SHP77 treated with DMSO at 0.1 percent for 48 hours (cell line): ENCODE measurements around the gene SERPINB3.
"Not testable (repeated sequence)": the region's sequence is repeated elsewhere in the genome, so short reads cannot be mapped to it uniquely, and the experiment has no call there.

Experiments
- DNase-seq: peaks from one replicate; lab custom pipeline; 2025; lab: John Stamatoyannopoulos, UW

SERPINB3 gene

DNA sequence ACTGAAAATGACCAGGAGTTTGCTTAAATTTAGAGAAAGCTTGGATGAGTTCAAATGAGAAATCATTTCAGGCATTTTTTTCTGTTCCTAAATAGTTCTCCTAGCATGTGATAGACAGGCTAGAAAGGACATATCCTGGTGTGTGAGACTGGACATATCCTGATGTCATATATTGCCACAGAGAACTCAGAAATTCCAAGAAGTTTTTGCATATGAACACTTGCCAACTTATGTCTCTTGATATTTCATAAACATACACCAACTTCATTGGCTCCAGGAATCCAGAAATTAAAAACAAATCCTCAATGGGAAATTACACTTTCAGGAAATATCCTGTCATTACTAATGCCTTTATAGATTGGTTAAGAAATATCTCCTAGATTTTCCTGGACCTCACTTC lies 14.8 kb downstream of the SERPINB3 start:
- no peak for DNase-seq

DNA sequence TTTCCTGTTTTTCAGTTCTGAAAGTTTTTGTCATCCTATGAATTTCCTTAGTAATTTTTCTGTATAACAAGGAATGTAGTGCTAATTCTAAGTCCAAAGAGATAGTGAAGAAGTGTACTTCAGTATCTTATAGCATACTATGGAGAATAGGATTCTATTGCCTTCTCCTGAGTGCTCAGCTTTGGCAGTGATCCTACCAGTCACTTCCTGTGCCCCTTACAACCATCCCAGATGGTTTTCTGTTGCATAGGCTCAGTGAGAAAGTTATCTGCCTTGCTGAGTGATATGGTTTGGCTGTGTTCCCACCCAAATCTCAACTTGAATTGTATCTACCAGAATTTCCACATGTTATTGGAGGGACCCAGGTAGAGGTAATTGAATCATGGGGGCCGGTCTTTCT lies 17.0 kb downstream of the SERPINB3 start:
- not testable (repeated sequence) for DNase-seq

DNA sequence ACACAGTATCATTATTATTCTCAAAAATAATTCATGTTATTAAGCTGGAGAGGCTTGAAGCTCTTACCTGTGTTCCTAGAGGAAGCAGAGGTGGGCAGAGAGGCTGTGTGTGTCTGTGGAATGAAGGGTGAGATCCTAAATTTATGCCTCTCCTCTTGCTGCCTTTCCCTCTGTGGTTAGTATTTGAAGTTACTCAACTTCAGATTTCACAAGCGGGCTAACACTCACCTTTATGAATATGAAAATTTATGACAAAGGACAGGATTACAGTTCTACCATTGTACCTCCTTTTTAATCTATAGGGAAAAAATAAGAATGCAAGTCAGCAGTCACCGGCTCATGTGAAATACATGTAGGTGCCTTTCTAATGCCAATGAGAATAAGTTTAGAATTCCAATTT lies 17.6 kb downstream of the SERPINB3 start, which contains the start of gene SERPINB4:
TSS of gene SERPINB4 (minus strand) at position 115 of the 400 bp plus-strand sequence. CDS start 679 bp downstream, outside the sequence.
- DNase-seq, result not testable (repeated sequence)

DNA sequence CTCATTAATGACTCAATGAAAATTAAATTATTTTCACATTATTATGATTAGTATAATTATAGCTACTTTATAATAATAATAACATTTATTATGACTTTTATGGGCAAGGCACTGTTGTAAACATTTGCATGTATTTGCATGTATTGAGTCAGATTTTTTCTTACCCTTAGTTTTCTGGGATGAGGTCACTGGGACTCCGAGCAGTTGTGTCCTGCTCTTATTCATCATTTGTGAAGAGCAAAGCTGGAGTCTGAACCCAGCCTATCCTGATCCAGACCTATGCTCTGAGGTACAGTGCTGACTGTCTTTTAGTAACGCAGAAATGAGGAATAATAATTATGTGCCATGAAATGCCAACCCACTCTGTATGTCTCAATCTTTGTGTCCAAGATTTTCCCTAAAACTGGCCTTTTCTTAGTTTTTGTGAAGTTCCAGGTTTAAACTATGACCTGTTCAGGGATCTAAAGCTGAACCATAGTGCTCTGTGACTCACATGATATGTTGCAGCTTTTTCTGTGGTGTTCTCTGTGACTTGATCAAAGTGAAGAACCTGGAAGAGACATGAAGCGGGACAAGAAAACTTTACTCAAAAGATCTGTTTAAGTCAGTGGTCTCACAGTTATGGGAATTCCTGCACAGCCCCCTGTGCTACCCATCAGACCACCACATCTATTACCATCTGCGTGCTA lies 18.9 kb downstream of the SERPINB3 start:
- DNase-seq, result not testable (repeated sequence)

DNA sequence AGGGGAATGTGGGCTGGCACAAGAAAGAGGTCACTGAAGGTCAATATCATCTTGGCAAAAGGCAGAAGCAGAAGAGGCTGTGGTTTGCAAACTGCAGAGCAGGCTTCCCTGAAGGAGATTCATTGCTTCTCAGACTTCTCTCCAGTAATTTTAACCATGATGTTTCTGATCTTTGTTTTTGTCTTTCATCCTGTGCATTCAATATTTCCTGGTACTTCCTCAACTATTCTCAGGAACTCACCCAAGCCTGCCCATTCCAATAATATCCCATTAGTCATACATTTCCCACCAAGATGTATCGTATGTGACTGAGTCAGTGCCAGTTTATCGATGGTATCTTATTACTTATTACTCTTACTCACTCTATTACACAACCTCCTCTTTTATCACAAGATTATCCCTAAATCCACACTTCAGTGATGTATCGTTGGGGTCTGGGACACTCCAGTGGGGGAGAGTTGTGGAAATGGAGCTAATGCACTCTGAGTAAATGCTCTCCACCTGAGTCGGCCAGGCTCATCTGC lies 20.5 kb downstream of the SERPINB3 start:
- not testable (repeated sequence) for DNase-seq

DNA sequence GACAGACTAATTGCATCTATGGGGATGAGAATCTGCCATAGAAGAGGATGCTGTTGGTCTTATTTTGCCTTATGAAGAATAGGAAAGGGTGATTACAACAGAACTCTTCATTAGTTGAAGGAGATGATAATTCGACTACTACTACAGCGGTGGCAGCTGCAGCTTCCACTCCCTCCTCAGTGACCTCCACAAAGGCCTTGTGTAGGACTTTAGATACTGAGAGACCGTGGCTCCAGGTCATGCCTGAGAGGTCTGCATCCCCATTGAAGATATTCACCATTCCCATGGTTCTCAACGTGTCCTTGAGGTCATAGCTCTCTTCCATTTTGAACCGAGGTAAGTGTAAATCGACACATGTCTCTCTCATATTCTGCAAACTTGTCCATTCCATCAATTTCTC lies 24.0 kb downstream of the SERPINB3 start:
- no peak for DNase-seq

DNA sequence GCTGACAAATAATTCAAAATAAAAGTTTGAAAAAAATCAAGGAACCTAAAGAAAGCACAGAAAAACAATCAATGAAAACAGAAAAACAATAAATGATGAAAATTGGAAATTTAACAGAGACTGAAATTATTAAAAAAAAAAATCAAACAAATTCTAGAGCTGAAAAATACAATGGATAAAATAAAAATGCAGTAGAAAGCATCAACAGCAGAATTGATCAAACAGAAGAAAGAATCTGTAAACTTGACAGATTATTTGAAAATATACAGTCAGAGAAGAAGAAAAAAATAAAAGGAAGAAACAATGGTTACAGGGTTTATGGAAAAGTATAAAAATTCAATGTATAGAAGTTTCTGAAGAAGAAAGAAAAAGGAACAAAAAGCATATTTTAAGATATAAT lies 33.9 kb downstream of the SERPINB3 start:
- no peak for DNase-seq

DNA sequence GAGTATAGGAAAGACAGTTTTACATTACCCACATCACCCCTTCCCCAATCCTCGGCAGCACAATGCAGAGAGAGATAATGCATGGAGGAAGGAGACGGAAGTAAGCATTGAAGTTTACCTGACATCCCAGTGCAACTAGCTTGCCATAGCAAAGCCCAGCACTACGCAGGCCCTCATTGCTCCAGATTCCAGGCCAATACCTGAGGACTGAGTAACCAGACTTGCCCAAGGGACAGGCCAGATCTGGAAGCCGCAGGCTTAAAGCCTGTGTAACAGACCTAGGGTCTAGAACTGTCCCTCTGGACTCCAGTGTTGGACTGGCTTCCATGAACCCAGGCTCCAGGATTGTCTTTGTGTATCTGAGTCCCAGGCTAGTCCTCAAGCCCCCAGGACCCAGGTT lies 35.3 kb downstream of the SERPINB3 start:
- DNase-seq, result no peak

DNA sequence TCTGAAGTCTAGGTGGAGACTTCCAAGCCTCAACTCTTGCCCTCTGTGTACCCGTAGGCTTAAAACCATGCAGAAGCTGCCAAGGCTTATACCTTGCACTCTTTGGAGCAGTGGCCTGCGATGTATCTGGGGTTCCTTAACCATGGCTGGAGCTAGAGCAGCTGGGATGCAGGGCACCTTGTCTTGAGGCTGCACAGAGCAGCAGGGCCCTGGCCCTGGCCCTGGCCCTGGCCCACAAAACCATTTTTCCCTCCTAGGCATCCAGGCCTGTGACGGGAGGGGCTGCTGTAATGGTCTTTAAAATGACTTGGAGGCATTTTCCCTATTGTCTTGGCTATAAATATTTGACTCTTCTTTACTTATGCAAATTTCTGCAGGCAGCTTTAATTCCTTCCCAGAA lies 36.8 kb downstream of the SERPINB3 start:
- DNase-seq, result no peak

DNA sequence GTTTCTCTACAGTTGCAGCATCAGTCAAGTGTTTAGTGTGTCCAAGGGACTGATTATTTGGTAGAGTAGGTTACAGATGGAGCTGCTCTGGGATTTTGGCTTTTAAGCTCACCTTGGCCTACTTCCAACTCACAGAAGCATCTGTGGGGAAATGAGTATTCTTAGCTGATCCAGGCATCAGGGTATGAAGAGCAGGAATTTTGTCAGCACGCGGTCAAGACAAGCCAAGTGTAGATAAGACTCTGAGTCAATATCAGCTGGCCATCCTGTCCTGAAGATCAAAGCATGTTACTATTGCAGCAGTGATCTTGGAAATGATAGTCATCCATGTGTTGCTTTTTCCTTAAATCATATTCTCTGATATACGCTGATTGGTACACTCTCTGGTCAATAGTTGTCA lies 42.0 kb downstream of the SERPINB3 start:
- no peak for DNase-seq

DNA sequence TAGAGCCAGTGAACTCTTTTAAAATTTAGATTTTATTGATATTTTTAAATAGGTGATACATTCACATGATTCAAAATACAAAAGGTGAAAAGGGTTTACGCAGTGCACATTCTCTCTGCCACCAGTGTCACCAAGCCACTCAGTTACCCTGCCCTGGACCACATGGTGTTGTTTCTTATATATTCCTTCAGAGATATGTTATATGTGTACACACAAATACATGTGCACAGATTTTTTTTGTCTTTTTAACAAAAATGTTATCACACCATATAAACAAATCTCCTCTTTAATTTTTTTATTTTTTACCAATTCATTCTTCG lies 43.8 kb downstream of the SERPINB3 start:
- DNase-seq, result no peak

DNA sequence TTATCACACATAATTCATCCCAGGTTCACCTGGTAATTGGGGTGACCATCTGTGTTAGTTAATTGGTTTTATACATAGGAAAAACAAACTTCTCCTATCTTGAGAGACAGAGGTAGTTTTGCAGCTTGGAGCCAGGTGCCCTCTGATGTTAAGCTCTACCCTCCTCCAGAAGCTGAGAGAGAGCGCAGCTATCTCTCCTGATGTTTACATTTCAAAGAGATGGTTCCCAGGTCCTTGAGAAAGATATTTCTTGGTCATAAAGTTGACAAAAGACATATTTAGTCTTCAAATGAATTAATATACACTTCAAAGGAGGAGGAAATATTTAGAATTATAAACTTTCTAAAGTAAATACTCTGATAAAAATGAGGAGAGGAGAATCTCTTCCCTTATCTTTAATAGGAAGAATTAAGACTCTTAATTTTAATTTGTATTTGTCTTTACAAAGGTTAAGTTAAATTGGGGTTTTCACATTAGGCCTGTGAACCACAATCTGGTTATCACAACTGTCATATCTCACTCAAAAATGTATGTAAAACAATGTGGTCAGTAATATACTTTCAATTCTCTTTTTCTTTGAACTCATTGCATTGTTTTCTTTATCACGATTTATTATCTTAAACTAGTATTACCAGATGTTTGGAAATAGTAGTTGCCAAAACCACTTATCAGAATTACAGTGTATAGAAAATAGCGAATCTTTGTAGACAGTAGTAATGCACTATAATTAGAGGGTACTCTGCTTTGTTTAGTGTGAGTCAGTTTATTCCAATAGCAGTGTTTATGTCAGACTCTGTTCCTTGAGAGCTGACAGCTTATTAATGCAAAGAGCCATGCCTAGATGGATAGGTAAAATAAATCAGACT lies 44.4 kb downstream of the SERPINB3 start:
- peak; percentile 11 for DNase-seq

DNA sequence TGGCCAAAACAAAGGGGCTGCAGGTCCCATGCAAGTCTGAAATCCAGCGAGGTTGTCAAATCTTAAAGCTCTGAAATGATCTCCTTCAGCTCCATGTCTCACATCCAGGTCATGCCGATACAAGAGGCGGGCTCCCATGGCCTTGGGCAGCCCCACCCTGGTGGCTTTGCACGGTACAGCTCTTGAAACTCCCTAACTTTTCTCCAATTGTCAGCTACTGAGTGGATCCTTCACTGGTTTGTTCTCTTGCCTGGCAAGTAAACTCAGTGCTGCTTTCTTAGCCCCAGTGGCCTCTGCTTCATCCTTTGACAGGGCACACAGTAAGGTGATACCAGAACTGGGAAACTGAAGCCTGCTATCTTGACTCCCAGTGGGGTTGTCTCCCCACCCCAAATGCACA lies 48.3 kb downstream of the SERPINB3 start:
- no peak for DNase-seq

DNA sequence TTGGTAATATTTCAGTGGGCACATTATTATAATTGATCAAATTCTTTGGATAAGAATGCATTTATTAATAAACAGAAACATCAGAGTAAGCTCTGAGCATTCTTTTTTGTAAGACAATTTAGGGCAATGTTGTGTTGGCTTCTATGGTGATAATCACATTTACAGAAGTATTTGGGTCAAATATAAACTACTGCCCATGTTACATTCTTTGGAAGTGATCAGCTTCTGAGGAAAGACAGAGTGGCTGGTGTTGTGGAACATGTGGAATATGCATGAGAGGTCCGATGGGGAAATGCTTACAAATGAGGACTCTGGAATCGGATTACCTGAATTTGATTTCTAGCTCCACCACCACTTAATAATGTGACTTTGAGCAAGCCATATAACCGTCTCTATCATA lies 55.2 kb downstream of the SERPINB3 start:
- no peak for DNase-seq
